Aortic smooth muscle cell (primary cell): ENCODE results near the gene RPL22. TPM values are rescaled to one million over a fixed set of nuclear protein-coding genes. Genes with fewer than 3 reads are reported as not detected.

Source experiments
- total RNA-seq: library from RNA; depleted of rRNA; stranded (reverse); fragments of >200 nt; gene quantifications from 2 replicates; pipeline ENCODE4 v1.2.3, GENCODE V29; 2014

The RPL22 gene
- total RNA-seq = 184 and 209 TPM in 2 replicates

GRCh38 chr1:6199298-6200187, at the start of gene RPL22:
Gene RPL22, minus strand, starts transcription at chr1:6199595. Its CDS starts 22 bp downstream, at chr1:6199573.

GRCh38 chr1:6243993-6244392, 44.6 kb upstream of the RPL22 start, which contains the start of gene HES3:
Gene HES3, plus strand, starts transcription at chr1:6244179. Its CDS starts 187 bp downstream, at chr1:6244366.

GRCh38 chr1:6205849-6206519, 6.6 kb upstream of the RPL22 start, which contains the start of gene RNF207:
Gene RNF207, plus strand, starts transcription at chr1:6206119. Its CDS starts 417 bp downstream, at chr1:6206536.

GRCh38 chr1:6180268-6180706, 19.1 kb downstream of the RPL22 start, which contains the start of gene CHD5:
Gene CHD5, minus strand, starts transcription at chr1:6180321. Its CDS starts 298 bp downstream, at chr1:6180023.

Other genes starting within 250 kb of the RPL22 start
- 4.5 and 5.2 TPM in 2 replicates for gene NPHP4, start 207.2 kb downstream of the RPL22 start, total RNA-seq
- gene KCNAB2, start 153.7 kb downstream of the RPL22 start, total RNA-seq = 2.4 and 2.8 TPM in 2 replicates
- gene CHD5, start 19.3 kb downstream of the RPL22 start, total RNA-seq = 0.13 TPM in 1 of 2 replicates, not detected in the other
- gene RNF207, start 6.5 kb upstream of the RPL22 start, total RNA-seq = 5.3 and 6.8 TPM in 2 replicates
- 103 and 132 TPM in 2 replicates for gene ICMT, start 36.4 kb upstream of the RPL22 start, total RNA-seq
- gene HES3, start 44.6 kb upstream of the RPL22 start, total RNA-seq = not detected in 2 replicates
- gene GPR153, start 61.5 kb upstream of the RPL22 start, total RNA-seq = 7.9 and 11.4 TPM in 2 replicates
- 82.0 and 83.9 TPM in 2 replicates for gene ACOT7, start 194.2 kb upstream of the RPL22 start, total RNA-seq
- 0.75 and 0.92 TPM in 2 replicates for gene HES2, start 220.3 kb upstream of the RPL22 start, total RNA-seq
- not detected in 2 replicates for gene ESPN, start 225.2 kb upstream of the RPL22 start, total RNA-seq